H9 (cell line): Measurements from ENCODE around the gene KDM4D. TPM values are rescaled to one million over a fixed set of nuclear protein-coding genes. Genes with fewer than 3 reads are reported as not detected.

Experiments
- DNase-seq: peaks from one replicate; pipeline ENCODE4 v3.0.0-alpha.2; 2017
- H2AFZ ChIP-seq: one replicate; pipeline ENCODE4 v1.6.1; 2013; ENCODE audit warnings: mild to moderate bottlenecking, low read length, control low read depth, moderate library complexity
- H2AK5ac ChIP-seq: 2 replicates; pipeline ENCODE4 v1.6.1; 2013; ENCODE audit warnings: low read length, control low read depth, mixed read lengths; ENCODE audit not compliant: insufficient read length
- H2BK120ac ChIP-seq: one replicate; pipeline ENCODE4 v1.6.1; 2013; ENCODE audit warnings: low read depth, mild to moderate bottlenecking, low read length, control low read depth, inconsistent platforms; ENCODE audit not compliant: poor library complexity, severe bottlenecking
- H2BK12ac ChIP-seq: 2 replicates; pipeline ENCODE4 v1.6.1; 2013; ENCODE audit warnings: low read length, control low read depth, mixed read lengths, low read depth; ENCODE audit not compliant: insufficient read length
- H2BK15ac ChIP-seq: 2 replicates; pipeline ENCODE4 v1.6.1; 2013; ENCODE audit warnings: low read depth, low read length, control low read depth
- H2BK20ac ChIP-seq: one replicate; pipeline ENCODE4 v1.6.1; 2013; ENCODE audit warnings: low read depth, mild to moderate bottlenecking, low read length, control low read depth, inconsistent platforms; ENCODE audit not compliant: poor library complexity, severe bottlenecking
- H2BK5ac ChIP-seq: 2 replicates; pipeline ENCODE4 v1.6.1; 2013; ENCODE audit warnings: low read length, control low read depth, mixed read lengths; ENCODE audit not compliant: insufficient read length
- H3K14ac ChIP-seq: 2 replicates; pipeline ENCODE4 v1.6.1; 2013; ENCODE audit warnings: low read length, control low read depth; ENCODE audit not compliant: insufficient read depth
- H3K18ac ChIP-seq: 2 replicates; pipeline ENCODE4 v1.6.1; 2013; ENCODE audit warnings: low read depth, mild to moderate bottlenecking, mixed read lengths, low read length, control low read depth; ENCODE audit not compliant: insufficient read length
- H3K23ac ChIP-seq: 2 replicates; pipeline ENCODE4 v1.6.1; 2013; ENCODE audit warnings: low read length, control low read depth, mixed read lengths, low read depth; ENCODE audit not compliant: insufficient read length
- H3K23me2 ChIP-seq: 2 replicates; pipeline ENCODE4 v1.6.1; 2013; ENCODE audit warnings: low read depth, mild to moderate bottlenecking, mixed read lengths, low read length, control low read depth; ENCODE audit not compliant: insufficient read length, poor library complexity, severe bottlenecking
- H3K27ac ChIP-seq: 2 replicates; pipeline ENCODE4 v1.5.1; 2013; ENCODE audit warnings: low read length, control low read depth, mixed read lengths, low read depth; ENCODE audit not compliant: insufficient read length
- H3K27me3 ChIP-seq: 2 replicates; pipeline ENCODE4 v1.6.1; 2013; ENCODE audit warnings: low read length, control low read depth, inconsistent platforms; ENCODE audit not compliant: insufficient read depth
- H3K4ac ChIP-seq: 2 replicates; pipeline ENCODE4 v1.6.1; 2013; ENCODE audit warnings: low read depth, mild to moderate bottlenecking, control low read depth, inconsistent platforms, low read length, moderate library complexity
- H3K4me1 ChIP-seq: 2 replicates; pipeline ENCODE4 v1.6.1; 2013; ENCODE audit warnings: low read length, control low read depth, inconsistent platforms; ENCODE audit not compliant: insufficient read depth
- H3K4me2 ChIP-seq: 2 replicates; pipeline ENCODE4 v1.6.1; 2013; ENCODE audit warnings: low read length, control low read depth, mixed read lengths; ENCODE audit not compliant: insufficient read length, insufficient read depth
- H3K56ac ChIP-seq: 2 replicates; pipeline ENCODE4 v1.6.1; 2013; ENCODE audit warnings: low read depth, mild to moderate bottlenecking, mixed read lengths, low read length, control low read depth; ENCODE audit not compliant: insufficient read length
- H3K79me1 ChIP-seq: 2 replicates; pipeline ENCODE4 v1.6.1; 2013; ENCODE audit warnings: low read depth, mild to moderate bottlenecking, moderate library complexity, low read length, control low read depth, inconsistent platforms; ENCODE audit not compliant: insufficient read depth, poor library complexity, severe bottlenecking
- H3K79me2 ChIP-seq: 2 replicates; pipeline ENCODE4 v1.6.1; 2013; ENCODE audit warnings: low read length, control low read depth, inconsistent platforms; ENCODE audit not compliant: insufficient read depth
- H3K9ac ChIP-seq: 2 replicates; pipeline ENCODE4 v1.6.1; 2013; ENCODE audit warnings: low read length, control low read depth, mixed read lengths; ENCODE audit not compliant: insufficient read length; ENCODE audit errors: extremely low read depth
- H3K9me3 ChIP-seq: one replicate; pipeline ENCODE4 v1.6.1; 2013; ENCODE audit warnings: low read depth, low read length, inconsistent platforms; ENCODE audit not compliant: control insufficient read depth
- H3T11ph ChIP-seq: one replicate; pipeline ENCODE4 v1.6.1; 2013; ENCODE audit warnings: mild to moderate bottlenecking, low read length, control low read depth, inconsistent platforms
- H4K20me1 ChIP-seq: one replicate; pipeline ENCODE4 v1.6.1; 2013; ENCODE audit not compliant: control insufficient read depth, insufficient read length, insufficient read depth
- H4K5ac ChIP-seq: 2 replicates; pipeline ENCODE4 v1.6.1; 2013; ENCODE audit warnings: low read depth, mild to moderate bottlenecking, mixed read lengths, low read length, control low read depth; ENCODE audit not compliant: insufficient read length
- H4K8ac ChIP-seq: replicated peaks from 2 replicates; pipeline ENCODE4 v1.6.1; 2013; ENCODE audit warnings: low read length, control low read depth, mixed read lengths, low read depth; ENCODE audit not compliant: insufficient read length
- H4K91ac ChIP-seq: 2 replicates; pipeline ENCODE4 v1.6.1; 2013; ENCODE audit warnings: low read depth, mild to moderate bottlenecking, moderate library complexity, mixed read lengths, low read length, control low read depth; ENCODE audit not compliant: insufficient read length
- H3K27ac Mint-ChIP-seq, 3 experiments: 2 replicates in 2 of 3; 3 replicates in 1 of 3; pipeline ENCODE4 v1.8.0; 2020 to 2021; ENCODE audit warnings: mixed read lengths in 3 of 3, mild to moderate bottlenecking in 1 of 3, moderate library complexity in 1 of 3
- H3K27me3 Mint-ChIP-seq: 2 replicates; pipeline ENCODE4 v1.8.0; 2021; ENCODE audit warnings: low read depth, mild to moderate bottlenecking, moderate library complexity, mixed read lengths
- H3K36me3 Mint-ChIP-seq, 3 experiments: 2 replicates in 2 of 3; 3 replicates in 1 of 3; pipeline ENCODE4 v1.8.0; 2020 to 2021; ENCODE audit warnings: low read depth in 3 of 3, mixed read lengths in 3 of 3; ENCODE audit not compliant: insufficient read depth in 1 of 3
- H3K4me1 Mint-ChIP-seq, 2 experiments: 2 replicates each; pipeline ENCODE4 v1.8.0; 2020; ENCODE audit warnings: mixed read lengths in 2 of 2
- H3K4me3 Mint-ChIP-seq, 2 experiments: 2 replicates in 1 of 2; 3 replicates in 1 of 2; pipeline ENCODE4 v1.8.0; 2020 to 2021; ENCODE audit warnings: mild to moderate bottlenecking in 2 of 2, mixed read lengths in 2 of 2, moderate library complexity in 1 of 2
- H3K9me3 Mint-ChIP-seq, 2 experiments: 2 replicates in 1 of 2; 3 replicates in 1 of 2; pipeline ENCODE4 v1.8.0; 2020; ENCODE audit warnings: mild to moderate bottlenecking in 2 of 2, mixed read lengths in 2 of 2, moderate library complexity in 1 of 2
- WGBS: extraction: QIAGEN DNeasy Blood & Tissue Kit; methylation state at CpG from one replicate; pipeline ENCODE4 v1.1.7; 2013; ENCODE audit warnings: missing lambda C conversion rate, low lambda C conversion rate, mixed read lengths; ENCODE audit not compliant: insufficient read length; ENCODE audit errors: extremely low coverage; 5-methylcytosine and 5-hydroxymethylcytosine counted together
- total RNA-seq: library from RNA; stranded (reverse); gene quantifications from 2 replicates; pipeline ENCODE4 v1.2.1, GENCODE V29; 2021
- TF ChIP-seq, protein P1 (sequence below): fragments of 200-600 bp; sonication (generic); conservative IDR thresholded peaks from 3 replicates; pipeline ENCODE4 v1.8.0; 2021; ENCODE audit warnings: antibody characterized with exemption, mild to moderate bottlenecking

The KDM4D gene
- total RNA-seq, 1 experiment from 2014 or later = 1.9 TPM

- Histone ChIP-seq H3K18ac (no peak overlapping the region), H4K20me1 (no peaks in the 10 kb centered on the region), H4K5ac (no peak overlapping the region), H3K27ac (no peak overlapping the region), H2BK5ac (no peak overlapping the region), H3K23me2 (no peaks in the 10 kb centered on the region), H2BK12ac (no peak overlapping the region), H3T11ph (no peak overlapping the region), H2AK5ac (no peak overlapping the region), H3K27me3 (no peaks in the 10 kb centered on the region), H2AFZ (no peak overlapping the region), H2BK15ac (no peak overlapping the region), H3K23ac (no peak overlapping the region), H3K79me2 (no peaks in the 10 kb centered on the region), H3K4ac (no peak overlapping the region), H4K8ac (no peak overlapping the region), H3K4me1 (no peaks in the 10 kb centered on the region), H2BK20ac (no peak overlapping the region), H2BK120ac (no peak overlapping the region), H3K79me1 (no peaks in the 10 kb centered on the region), H3K9me3 (no peaks in the 10 kb centered on the region), H3K56ac (no peak overlapping the region), H3K4me2 (no peak overlapping the region), H4K91ac (no peak overlapping the region), H3K9ac (no peak overlapping the region), H3K14ac (no peak overlapping the region)
- no peak overlapping the region for H3K4me3 Mint-ChIP-seq
- TF ChIP-seq, protein P1, sequence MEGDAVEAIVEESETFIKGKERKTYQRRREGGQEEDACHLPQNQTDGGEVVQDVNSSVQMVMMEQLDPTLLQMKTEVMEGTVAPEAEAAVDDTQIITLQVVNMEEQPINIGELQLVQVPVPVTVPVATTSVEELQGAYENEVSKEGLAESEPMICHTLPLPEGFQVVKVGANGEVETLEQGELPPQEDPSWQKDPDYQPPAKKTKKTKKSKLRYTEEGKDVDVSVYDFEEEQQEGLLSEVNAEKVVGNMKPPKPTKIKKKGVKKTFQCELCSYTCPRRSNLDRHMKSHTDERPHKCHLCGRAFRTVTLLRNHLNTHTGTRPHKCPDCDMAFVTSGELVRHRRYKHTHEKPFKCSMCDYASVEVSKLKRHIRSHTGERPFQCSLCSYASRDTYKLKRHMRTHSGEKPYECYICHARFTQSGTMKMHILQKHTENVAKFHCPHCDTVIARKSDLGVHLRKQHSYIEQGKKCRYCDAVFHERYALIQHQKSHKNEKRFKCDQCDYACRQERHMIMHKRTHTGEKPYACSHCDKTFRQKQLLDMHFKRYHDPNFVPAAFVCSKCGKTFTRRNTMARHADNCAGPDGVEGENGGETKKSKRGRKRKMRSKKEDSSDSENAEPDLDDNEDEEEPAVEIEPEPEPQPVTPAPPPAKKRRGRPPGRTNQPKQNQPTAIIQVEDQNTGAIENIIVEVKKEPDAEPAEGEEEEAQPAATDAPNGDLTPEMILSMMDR = no peak
- peaks cover 40% of the 10 kb centered on the region for H3K27me3 Mint-ChIP-seq
- no CpG with 5 or more reads among the region's 4 CpGs for WGBS
- H3K27ac Mint-ChIP-seq = no peak overlapping the region; a peak in 1 of 7 replicates
- no peaks in the 10 kb centered on the region; a peak in 1 of 7 replicates for H3K36me3 Mint-ChIP-seq
- no peaks in the 10 kb centered on the region for H3K4me1 Mint-ChIP-seq
- H3K9me3 Mint-ChIP-seq = peaks cover 0 to 3% of the 10 kb centered on the region in 2 experiments; a peak in 1 of 5 replicates
- DNase-seq = no peak
Measured at GRCh38 chr11:94987378-94987777, 13.9 kb downstream of the KDM4D start.
